ENCODE data around the gene FBXO28.

The FBXO28 gene

DNA sequence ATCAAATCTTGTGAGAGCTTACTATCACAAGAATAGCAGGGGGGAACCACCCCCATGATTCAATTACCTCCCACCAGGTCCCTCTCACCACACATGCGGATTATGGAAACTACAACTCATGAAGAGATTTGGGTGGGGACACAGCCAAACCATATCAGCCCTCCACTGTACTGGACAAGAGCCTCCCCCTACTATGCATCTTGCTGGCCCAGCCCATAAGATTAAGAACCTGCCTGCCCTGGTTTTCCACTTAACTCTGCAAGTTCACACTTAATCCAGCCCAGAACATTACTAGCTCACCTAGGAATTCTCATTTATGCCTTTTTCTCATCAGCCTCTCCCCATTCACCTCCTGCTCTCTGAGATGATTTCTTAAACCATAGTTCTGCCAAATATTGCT is 18.0 kb upstream of the FBXO28 start:
- DNase-seq (ENCODE audit: low read depth, low spot score) = no peak

DNA sequence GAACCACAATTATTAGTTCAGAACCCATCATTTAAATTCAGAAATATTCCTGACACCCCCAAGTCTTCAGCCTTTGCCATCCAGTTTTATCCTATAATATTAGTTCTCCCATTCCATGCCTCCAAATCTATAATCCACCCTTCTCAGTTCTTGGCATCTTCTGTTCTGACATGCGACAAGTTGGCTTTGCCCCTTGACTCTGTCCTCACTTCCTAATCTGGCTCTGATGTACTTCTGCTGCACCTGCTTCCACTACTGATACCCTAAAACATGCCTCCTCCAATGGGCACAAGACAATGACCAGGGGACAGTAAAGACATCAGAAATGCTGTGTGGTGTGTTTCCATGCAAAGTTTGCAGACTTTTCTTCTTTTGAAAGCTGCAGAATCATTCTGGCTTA is 17.1 kb upstream of the FBXO28 start:
- DNase-seq (ENCODE audit: low read depth, low spot score) = no peak

- DNase-seq (ENCODE audit: low read depth, low spot score) = no peak
Observed at GRCh38 chr1:224098007-224098406, 15.9 kb upstream of the FBXO28 start.

- no peak for DNase-seq (ENCODE audit: low read depth, low spot score)
Observed at GRCh38 chr1:224106568-224107281, 7.2 kb upstream of the FBXO28 start.

GRCh38 chr1:224107282-224107625 is 6.7 kb upstream of the FBXO28 start:
- no peak for DNase-seq (ENCODE audit: low read depth, low spot score)

GRCh38 chr1:224108991-224109390 is 4.9 kb upstream of the FBXO28 start:
- no peak for DNase-seq (ENCODE audit: low read depth, low spot score)

- DNase-seq (ENCODE audit: low read depth, low spot score) = no peak
Observed at GRCh38 chr1:224109981-224110380, 3.9 kb upstream of the FBXO28 start.

DNA sequence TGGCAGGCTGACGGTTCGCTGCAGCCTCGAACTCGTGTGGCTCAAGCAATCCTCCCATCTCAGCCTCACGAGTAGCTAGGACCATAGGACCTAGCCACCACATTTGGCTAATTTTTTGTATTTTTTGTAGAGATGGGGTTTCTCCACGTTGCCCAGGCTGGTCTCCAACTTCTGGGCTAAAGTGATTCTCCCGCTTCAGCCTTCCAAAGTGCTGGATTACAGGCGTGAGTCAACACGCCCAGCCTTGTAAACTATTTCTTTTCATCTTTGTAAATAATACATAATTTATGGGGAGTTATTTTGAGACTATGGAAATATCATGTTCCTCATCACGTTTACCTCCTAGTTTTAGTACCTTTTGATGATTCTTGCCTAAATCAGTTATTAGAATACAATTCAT is 906 bp upstream of the FBXO28 start:
- no peak for DNase-seq (ENCODE audit: low read depth, low spot score)

- DNase-seq (ENCODE audit: low read depth, low spot score) = no peak
Observed at GRCh38 chr1:224113545-224113917, 380 bp upstream of the FBXO28 start.

DNA sequence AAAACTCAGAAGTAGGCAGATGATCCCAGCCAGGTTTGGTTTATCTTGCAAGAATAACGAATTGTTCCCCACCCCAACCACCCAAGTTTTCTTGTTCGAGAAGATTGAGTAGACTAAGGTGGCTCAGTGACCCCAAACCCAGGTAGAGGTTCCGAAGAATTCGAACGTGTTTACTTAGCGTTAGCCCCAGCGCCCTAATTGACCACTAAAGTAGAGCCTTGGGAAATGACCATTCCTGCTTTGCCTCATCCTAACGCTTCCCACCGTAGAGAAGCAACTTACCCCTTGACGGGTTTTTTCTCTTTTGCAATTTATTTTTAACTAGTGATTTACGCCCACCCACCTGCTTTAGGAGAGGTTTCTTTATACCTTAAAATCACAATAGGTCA is 870 bp downstream of the FBXO28 start:
- no peak for DNase-seq (ENCODE audit: low read depth, low spot score)

DNA sequence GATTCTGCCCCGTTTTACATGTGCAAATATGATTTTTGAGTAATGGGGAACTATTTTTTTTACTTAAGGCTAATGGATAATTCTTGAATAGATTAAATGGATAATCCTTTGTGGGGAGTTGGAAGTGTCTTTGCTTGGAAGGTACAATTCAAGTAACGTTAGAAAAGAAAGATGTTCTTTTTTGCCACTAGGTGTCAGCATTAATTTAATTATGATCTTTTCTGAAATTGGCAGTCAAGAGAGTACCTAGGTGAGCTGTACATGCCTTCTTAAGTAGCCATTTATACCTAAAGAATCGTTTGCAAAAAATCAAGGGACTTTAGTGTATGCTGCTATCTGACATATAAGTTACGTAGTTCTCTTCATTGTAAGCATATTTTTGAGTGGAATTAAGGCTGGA is 2.2 kb downstream of the FBXO28 start:
- DNase-seq (ENCODE audit: low read depth, low spot score) = no peak

- no peak for DNase-seq (ENCODE audit: low read depth, low spot score)
Observed at GRCh38 chr1:224118688-224119087, 4.8 kb downstream of the FBXO28 start.

DNA sequence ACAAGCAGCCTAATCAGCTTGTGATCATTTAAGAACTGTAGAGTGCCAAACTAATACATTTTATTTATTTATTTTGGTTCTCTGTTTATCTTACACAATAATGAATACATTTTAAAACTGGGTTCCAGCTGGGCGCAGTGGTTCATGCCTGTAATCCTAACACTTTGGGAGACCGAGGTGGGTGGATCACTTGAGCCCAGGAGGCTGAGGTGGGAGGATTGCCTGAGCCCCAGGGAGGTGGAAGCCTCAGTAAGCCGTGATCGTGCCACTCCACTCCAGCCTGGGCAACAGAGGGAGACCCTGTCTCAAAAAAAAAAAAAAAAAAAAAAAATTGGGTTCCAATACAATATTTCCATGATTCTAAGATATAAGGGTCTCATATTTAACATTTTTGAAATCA is 9.2 kb downstream of the FBXO28 start:
- no peak for DNase-seq (ENCODE audit: low read depth, low spot score)

GRCh38 chr1:224124220-224124619 is 10.3 kb downstream of the FBXO28 start:
- DNase-seq (ENCODE audit: low read depth, low spot score) = no peak

DNA sequence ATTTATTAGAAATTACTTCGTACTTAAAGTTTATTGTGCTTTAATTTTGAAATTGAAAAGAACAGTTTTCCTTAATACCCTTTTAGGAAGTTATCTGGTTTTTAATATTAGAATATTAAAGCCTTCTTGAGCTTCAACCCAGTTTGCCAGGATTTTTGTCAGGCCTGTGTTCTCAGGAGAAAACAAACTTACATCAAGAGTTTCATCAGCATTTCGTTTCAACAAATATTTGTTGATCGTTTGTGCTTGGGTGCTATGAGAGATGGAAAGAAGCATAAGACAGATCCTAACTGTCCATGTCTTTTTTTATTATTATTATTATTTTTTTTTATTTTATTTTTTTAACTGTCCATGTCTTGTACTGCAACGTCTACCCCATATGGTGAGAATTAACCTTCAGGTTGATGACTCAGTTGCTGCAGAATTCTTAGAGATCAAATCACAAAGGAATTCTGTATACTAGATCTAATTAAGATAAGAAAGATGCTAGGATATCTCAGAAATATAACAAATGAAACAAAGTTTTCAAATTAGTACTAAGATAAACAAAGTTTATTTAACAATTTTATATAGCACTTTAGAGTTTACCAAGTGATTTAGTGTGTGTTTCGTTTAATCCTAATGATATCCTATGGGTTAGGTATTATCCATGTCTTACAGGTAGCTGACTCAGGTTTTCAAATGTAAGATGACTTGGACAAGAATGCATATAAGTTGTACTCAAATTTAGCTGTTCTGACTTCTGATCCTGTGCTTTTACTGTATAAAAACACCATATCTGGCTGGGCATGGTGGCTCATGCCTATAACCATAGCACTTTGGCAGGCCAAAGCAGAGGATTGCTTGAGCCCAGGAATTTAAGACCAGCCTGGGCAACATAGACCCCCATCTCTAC is 14.3 kb downstream of the FBXO28 start:
- no peak for DNase-seq (ENCODE audit: low read depth, low spot score)

GRCh38 chr1:224131253-224131652 is 17.3 kb downstream of the FBXO28 start:
- DNase-seq (ENCODE audit: low read depth, low spot score) = no peak

DNA sequence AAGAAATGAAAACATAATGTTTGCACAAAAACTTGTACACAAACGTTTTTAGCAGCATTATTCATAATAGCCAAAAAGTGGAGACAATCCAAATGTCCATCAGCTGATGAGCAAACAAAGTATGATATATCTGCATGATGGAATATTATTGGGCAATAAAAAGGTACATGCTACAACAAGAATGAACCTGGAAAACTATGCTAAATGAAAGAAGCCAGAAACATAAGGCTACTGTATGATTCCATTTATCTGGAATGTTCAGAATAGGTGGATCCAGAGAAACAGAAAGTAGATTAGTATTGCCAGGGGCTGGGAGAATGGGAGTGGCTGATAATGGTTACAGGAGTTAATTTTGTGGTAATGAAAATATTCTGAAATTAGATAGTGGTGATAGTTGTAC is 19.0 kb downstream of the FBXO28 start:
- DNase-seq (ENCODE audit: low read depth, low spot score) = no peak

DNA sequence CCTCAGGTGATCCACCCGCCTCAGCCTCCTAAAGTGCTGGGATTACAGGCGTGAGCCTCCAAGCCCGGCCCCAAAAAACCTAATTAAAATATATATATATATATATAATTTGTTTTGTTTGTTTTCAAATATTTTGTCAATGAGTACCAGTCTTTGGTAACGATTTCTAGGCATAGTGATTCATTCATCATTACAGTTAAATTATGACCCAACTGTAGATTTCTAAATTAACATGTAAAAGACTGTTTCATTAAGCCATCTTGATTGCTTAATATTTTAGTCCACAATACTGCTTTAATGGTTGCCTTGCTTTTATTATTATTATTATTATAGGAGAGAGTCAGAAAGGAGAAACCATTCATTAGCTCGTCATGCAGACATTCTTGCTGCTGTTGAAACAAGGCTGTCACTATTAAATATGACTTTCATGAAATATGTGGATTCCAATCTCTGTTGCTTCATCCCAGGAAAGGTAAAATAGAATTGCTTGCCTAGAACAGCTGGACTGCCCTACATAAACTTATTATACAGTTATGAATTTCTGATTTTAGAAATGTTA is 19.9 kb downstream of the FBXO28 start:
- DNase-seq (ENCODE audit: low read depth, low spot score) = no peak

DNA sequence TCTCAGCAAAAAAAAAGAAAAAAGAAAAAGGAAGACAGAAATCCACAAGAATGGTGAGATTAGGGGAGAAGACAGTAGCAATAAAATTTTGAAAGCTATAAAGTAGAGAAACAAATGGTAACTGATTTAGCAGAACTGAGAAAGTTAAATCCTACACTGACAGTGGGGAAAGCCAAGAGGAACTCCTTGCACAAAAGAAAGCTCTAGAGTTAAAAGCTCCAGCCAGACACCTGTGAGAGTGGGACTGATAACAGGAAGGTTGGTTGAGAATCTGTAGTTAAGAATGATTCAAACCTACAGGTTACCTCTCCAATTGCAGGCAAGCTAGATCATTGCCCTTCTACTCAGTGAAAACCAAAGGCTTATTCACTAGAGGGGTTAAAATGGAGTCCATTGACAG is 23.6 kb downstream of the FBXO28 start:
- DNase-seq (ENCODE audit: low read depth, low spot score) = no peak

DNA sequence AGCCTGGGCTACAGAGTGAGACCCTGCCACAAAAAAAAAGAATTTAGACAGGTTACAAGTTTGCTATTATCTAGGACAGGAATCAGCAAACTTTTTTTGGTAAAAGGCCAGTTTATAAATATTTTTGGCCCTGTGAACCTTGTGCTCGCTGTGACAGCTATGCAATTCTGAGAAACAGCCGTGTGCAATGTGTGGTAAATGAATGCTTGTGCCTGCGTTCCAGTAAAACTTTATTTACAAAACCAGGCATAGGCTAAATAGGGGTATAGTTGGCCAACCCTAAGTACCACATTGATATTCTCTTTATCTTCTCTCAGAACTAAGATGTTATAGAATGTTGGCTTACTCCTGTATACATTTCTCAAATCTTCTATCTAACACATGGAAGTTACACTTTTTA is 24.3 kb downstream of the FBXO28 start:
- DNase-seq (ENCODE audit: low read depth, low spot score) = no peak

GRCh38 chr1:224141693-224142092 is 27.8 kb downstream of the FBXO28 start:
- no peak for DNase-seq (ENCODE audit: low read depth, low spot score)

- DNase-seq (ENCODE audit: low read depth, low spot score) = no peak
Observed at GRCh38 chr1:224149709-224150108, 35.8 kb downstream of the FBXO28 start.

DNA sequence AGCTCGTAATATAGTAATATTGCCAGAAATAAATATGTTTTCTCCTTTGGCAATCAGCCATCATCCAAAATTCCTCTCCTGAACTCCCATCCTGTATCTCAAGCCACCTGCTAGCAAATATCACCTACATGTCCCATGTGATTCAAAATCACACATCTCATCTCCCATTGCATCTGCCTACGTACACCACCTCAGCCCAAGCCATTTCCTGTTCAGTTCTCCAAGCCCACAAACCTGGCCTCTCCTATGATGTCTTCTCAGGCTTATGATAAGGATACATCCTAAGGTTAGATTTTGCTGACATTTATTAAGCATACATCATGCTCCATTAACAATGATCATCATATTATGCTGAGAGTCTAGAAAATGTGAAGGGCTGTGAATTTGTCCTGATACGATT is 37.2 kb downstream of the FBXO28 start:
- no peak for DNase-seq (ENCODE audit: low read depth, low spot score)

All from smooth muscle cell of the brain vasculature (primary cell).